GM10847 (cell line): Measurements from ENCODE around the gene HTRA3.

Source experiments
- POLR2A ChIP-seq: IDR thresholded peaks from 2 replicates; pipeline ENCODE4 v1.6.1; 2011; ENCODE audit not compliant: insufficient read length; ENCODE audit errors: extremely low read depth

The HTRA3 gene

GRCh38 chr4:8308144-8308543, 38.6 kb downstream of the HTRA3 start:
- no peak for TF ChIP-seq POLR2A

- no peak for TF ChIP-seq POLR2A
Observed at GRCh38 chr4:8308856-8309771, 39.6 kb downstream of the HTRA3 start.

GRCh38 chr4:8310306-8310705, 40.8 kb downstream of the HTRA3 start:
- no peak for TF ChIP-seq POLR2A

GRCh38 chr4:8311101-8312068, 41.8 kb downstream of the HTRA3 start:
- TF ChIP-seq POLR2A = no peak

- no peak for TF ChIP-seq POLR2A
Observed at GRCh38 chr4:8312069-8312445, 42.5 kb downstream of the HTRA3 start.

GRCh38 chr4:8312976-8313375, 43.4 kb downstream of the HTRA3 start:
- no peak for TF ChIP-seq POLR2A

GRCh38 chr4:8314691-8315255, 45.2 kb downstream of the HTRA3 start:
- no peak for TF ChIP-seq POLR2A

GRCh38 chr4:8315435-8316250, 46.1 kb downstream of the HTRA3 start:
- no peak for TF ChIP-seq POLR2A

GRCh38 chr4:8316251-8316771, 46.8 kb downstream of the HTRA3 start:
- no peak for TF ChIP-seq POLR2A

GRCh38 chr4:8316911-8317351, 47.4 kb downstream of the HTRA3 start:
- no peak for TF ChIP-seq POLR2A

GRCh38 chr4:8317474-8317873, 47.9 kb downstream of the HTRA3 start:
- no peak for TF ChIP-seq POLR2A

- TF ChIP-seq POLR2A = no peak
Observed at GRCh38 chr4:8318509-8318908, 49.0 kb downstream of the HTRA3 start.

- no peak for TF ChIP-seq POLR2A
Observed at GRCh38 chr4:8319061-8319460, 49.5 kb downstream of the HTRA3 start.

GRCh38 chr4:8319731-8320385, 50.3 kb downstream of the HTRA3 start:
- no peak for TF ChIP-seq POLR2A

- no peak for TF ChIP-seq POLR2A
Observed at GRCh38 chr4:8320386-8320750, 50.8 kb downstream of the HTRA3 start.
